Measurements from ENCODE around the gene WSB1. TPM values are rescaled to one million over a fixed set of nuclear protein-coding genes. Genes with fewer than 3 reads are reported as not detected.

WSB1 gene
- total and polyA plus RNA-seq, 2 of the 8 experiments (the other 6 are each of a cell fraction or from before 2014, with no cell fraction given), result 113 to 140 TPM

DNA sequence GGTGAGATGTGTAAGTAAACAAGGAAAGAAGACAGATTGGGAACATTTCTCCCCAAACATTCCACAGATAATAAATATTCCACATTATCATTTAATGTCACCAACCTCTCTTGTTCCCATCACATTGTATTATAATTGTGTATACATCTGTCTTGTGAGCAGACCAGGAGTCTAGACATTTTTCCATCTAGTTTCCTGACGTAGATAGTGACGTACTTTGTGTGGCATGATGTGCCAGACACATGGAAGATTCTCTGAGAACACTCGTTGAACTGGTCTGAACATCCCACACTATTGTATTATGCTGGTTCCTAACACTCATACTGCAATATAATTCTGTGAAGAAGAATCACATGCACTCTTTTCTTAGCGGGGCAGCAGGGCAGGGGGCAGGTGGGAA is 34.0 kb downstream of the WSB1 start (continued):
- TF ChIP-seq CHD7 (IDR thresholded peaks at IDR 0.05; ENCODE audit: insufficient replicate concordance, low read length) (no peak), PHF8 (conservative IDR thresholded peaks at IDR 0.05; ENCODE audit: low read depth, low read length) (no peak), TEAD4 (IDR thresholded peaks at IDR 0.05; ENCODE audit: low read depth, low read length) (no peak), RFX5 (IDR thresholded peaks at IDR 0.05; ENCODE audit: borderline replicate concordance, low read depth, low read length) (no peak), RNF2 (IDR thresholded peaks at IDR 0.05; ENCODE audit: borderline replicate concordance, low read depth, low read length, missing control alignments, poor library complexity, severe bottlenecking) (no peak), BCL11A (IDR thresholded peaks at IDR 0.05; ENCODE audit: low read depth in 2 of 2, low read length in 2 of 2) (no peak), KDM5A (IDR thresholded peaks at IDR 0.05; ENCODE audit: low read length) (no peak), BRCA1 (IDR thresholded peaks at IDR 0.05; ENCODE audit: low read depth, low read length) (no peak), TCF12 (IDR thresholded peaks at IDR 0.05; ENCODE audit: low read depth, low read length) (no peak), SIRT6 (IDR thresholded peaks at IDR 0.05; ENCODE audit: low read length) (no peak), CBX5 (IDR thresholded peaks at IDR 0.05; ENCODE audit: low read depth, low read length) (no peak), KDM1A (IDR thresholded peaks at IDR 0.05; ENCODE audit: borderline replicate concordance, low read length) (no peak), NRF1 (IDR thresholded peaks at IDR 0.05; ENCODE audit: low read depth, low read length) (no peak)

Data from H1 (cell line).